GM10266 (cell line): Measurements from ENCODE around the gene IFI16.

ENCODE experiments used
- DNase-seq: peaks from one replicate; pipeline ENCODE4 v3.0.0; 2012; ENCODE audit errors: extremely low spot score
- TF ChIP-seq, protein P1 (sequence below): IDR thresholded peaks from 2 replicates; pipeline ENCODE4 v1.5.1; 2012; ENCODE audit warnings: mild to moderate bottlenecking, low read depth; ENCODE audit not compliant: control insufficient read depth, insufficient read depth; ENCODE audit errors: missing control alignments

Gene IFI16

DNA sequence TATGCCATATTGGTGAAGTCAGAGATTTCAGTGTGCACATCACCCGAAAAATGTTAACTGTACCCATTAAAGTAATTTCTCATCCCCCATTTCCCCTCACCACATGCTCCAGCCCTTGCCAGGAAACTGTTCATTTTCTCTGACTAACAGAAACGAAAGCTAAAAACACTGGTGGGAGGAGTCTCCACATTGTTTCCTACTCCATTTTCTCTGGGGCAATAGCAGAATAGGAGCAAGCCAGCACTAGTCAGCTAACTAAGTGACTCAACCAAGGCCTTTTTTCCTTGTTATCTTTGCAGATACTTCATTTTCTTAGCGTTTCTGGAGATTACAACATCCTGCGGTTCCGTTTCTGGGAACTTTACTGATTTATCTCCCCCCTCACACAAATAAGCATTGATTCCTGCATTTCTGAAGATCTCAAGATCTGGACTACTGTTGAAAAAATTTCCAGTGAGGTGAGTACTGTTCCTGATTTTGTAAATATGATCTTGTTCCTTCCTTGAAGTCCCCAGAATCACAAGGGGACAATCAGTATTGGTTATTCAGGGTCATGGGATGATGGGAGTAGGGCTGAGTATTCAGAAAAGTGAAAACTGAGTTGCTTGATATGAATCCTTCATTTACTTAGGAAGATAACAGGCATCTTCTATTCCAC is at the start of gene IFI16:
Gene IFI16 (plus strand): TSS at position 204 of the 658 bp plus-strand sequence. CDS start 4,774 bp downstream, outside the sequence.
- DNase-seq = peak; percentile 57
- TF ChIP-seq, protein P1, sequence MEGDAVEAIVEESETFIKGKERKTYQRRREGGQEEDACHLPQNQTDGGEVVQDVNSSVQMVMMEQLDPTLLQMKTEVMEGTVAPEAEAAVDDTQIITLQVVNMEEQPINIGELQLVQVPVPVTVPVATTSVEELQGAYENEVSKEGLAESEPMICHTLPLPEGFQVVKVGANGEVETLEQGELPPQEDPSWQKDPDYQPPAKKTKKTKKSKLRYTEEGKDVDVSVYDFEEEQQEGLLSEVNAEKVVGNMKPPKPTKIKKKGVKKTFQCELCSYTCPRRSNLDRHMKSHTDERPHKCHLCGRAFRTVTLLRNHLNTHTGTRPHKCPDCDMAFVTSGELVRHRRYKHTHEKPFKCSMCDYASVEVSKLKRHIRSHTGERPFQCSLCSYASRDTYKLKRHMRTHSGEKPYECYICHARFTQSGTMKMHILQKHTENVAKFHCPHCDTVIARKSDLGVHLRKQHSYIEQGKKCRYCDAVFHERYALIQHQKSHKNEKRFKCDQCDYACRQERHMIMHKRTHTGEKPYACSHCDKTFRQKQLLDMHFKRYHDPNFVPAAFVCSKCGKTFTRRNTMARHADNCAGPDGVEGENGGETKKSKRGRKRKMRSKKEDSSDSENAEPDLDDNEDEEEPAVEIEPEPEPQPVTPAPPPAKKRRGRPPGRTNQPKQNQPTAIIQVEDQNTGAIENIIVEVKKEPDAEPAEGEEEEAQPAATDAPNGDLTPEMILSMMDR = no peak

DNA sequence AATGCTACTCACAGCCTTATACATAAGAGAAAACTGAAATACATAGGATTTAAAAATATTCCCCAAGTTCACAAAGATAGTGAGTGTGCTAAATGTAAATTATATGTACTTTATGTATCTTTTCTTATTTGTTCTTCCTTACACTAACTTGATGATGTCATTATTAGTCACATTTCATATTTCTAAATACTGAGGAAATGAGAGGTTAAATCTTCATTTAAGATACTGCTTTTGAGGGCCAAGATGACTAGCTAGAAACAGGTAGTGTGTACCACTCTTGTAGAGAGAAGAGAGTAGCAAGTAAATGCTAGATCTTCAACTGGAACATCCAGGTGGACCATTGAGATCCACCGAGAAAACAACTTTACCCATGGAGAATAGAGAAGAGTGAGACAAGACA is 48.5 kb upstream of the IFI16 start:
- TF ChIP-seq, protein P1 = no peak
- DNase-seq = no peak

- TF ChIP-seq, protein P1 = no peak
- DNase-seq = no peak
Observed at GRCh38 chr1:158962983-158963382, 46.7 kb upstream of the IFI16 start.

DNA sequence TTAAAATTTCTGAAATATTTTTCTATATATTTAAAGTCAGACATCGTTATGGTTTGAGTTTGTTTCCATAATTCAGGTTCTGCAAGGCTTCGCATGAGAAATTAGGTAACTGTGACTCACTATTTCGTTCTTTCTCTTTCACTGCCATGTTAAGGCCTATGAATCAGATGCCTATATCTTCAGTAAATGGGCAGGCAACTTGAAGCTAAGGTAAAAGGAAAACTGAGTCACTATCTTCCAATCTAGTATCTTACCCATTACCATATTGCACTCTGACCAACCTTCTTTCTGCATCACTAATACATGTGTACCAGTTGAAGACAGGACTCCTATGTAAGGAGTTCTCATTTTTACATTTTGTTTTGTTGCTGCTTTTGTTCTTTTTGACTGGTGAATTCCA is 40.5 kb upstream of the IFI16 start:
- TF ChIP-seq, protein P1 = no peak
- no peak for DNase-seq

DNA sequence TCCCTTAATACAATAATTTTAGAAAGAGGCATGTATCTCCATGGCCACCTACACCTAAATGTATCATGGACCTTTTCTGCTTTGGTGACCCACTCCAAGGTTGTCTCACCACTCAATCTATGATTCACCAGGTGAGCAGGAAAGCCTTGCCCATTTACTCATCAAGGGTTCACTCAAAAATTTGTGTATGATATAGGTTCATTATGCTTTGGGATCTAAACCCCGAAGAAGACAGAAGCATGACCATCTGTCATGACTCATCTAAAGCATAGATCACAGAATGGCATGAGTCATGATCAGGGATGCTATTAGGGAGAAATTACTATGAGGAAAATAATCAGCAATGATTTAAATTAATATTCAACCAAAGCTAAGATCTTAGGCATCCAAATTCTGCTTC is 39.9 kb upstream of the IFI16 start:
- TF ChIP-seq, protein P1 = no peak
- DNase-seq = no peak

GRCh38 chr1:158972841-158973240 is 36.9 kb upstream of the IFI16 start:
- DNase-seq = no peak
- TF ChIP-seq, protein P1 = no peak

DNA sequence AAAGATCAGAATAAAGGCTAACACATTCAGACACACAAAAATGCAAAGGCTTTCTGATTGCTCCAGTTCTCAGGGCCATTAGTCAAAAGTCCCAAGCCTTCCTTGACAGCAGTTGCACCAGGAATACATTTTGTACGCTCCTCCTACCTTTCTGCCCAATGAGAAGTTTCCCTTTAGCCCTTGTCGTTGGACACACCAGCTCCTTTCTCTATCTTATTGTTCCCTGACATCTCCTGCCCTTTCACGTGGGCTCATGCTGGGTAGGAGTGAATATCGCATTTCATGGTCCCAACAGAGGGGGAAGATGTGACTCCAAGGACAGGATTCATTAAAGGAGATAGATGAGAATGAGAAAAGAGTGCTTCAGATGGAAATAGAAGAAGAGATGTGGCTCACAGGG is 33.5 kb upstream of the IFI16 start:
- no peak for DNase-seq
- TF ChIP-seq, protein P1 = no peak
